OCI-LY3 (cell line): ENCODE measurements around the gene ERC2.

Experiments
- CTCF ChIP-seq: fragments of 200-600, 300-600 bp; sonication (generic); IDR thresholded peaks from 2 replicates; pipeline ENCODE4 v1.5.1; 2014; ENCODE audit warnings: antibody characterized with exemption, low read length, low read depth
- EZH2phosphoT487 ChIP-seq: fragments of 200-600 bp; shearing (Covaris generic); IDR thresholded peaks from 2 replicates; pipeline ENCODE4 v1.6.1; 2018; ENCODE audit warnings: antibody characterized with exemption, mixed run types, low read depth

DNA sequence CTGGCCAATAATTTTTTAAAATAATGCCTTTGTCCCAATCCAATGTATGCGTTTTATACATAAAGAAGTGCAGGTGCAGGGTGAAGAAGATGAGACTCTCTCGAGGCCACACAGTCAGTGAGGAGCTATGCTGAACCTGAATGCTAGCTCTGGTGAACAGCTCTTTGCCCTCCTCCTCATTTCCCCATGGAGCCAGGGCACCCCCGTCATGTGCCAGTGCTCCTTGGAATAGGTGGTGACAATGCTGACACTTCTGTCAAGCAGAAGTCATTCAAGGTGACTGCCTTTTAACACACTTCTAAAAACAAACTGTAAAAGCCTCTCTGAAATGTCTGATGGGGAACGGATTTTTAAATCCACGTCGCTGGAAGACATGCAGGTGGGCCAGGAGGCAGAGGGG, 818.7 kb downstream of the ERC2 start:
- TF ChIP-seq CTCF (no peak), EZH2phosphoT487 (no peak)
